ENCODE measurements around the gene CD177. TPM values are rescaled to one million over a fixed set of nuclear protein-coding genes. Genes with fewer than 3 reads are reported as not detected.
"Not testable (repeated sequence)": the region's sequence is repeated elsewhere in the genome, so short reads cannot be mapped to it uniquely, and the experiment has no call there.

The CD177 gene
- total and polyA plus RNA-seq, 9 of the 15 experiments (the other 6 are each of a cell fraction or from before 2014, with no cell fraction given): not detected

DNA sequence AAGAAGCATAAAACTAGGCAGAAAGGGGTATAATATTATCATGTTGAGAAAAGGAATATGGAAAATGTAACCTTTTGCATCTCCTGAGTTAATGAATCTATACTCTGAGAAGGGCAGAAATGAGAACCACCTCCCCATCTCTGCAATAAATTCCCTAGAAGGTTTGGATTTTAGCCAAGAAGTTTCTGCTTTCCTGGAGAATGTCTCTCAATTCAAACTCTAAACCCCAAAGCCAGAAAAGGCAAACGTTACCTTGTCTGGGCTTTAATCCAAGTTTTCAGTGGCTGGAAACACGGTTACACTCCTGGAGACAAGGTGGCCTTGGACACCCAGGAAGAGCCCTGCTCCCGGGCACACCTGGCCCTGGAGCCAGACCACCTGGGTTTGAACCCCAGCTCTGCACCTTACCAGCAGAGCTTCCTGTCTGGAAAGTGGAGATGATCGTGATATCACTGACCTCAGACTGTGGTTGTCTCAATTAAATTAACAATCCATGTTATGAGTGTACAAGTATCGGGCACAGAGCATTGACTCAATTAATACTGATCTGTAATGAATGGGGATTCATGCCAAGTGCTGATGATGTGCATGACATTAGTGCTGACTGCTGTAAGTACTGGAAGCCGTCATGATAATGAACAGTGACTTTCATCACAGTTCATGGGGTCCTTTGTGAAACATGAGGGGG lies 14.1 kb upstream of the CD177 start:
- FAIRE-seq; intact Hi-C loops (cut with micrococcal nuclease); H3K36me3 ChIP-seq (ENCODE audit: control insufficient read depth, insufficient read depth, low read length); H3K4me1 ChIP-seq (replicated peaks in 1 of 2; ENCODE audit: control insufficient read depth in 2 of 2, insufficient read depth in 2 of 2, low read length in 2 of 2); CTCF ChIA-PET (ENCODE audit: low intra/inter-chr PET ratio); H3K27ac ChIP-seq (ENCODE audit: extremely low read depth, low read depth, low read length); H3K9me3 ChIP-seq (replicated peaks; ENCODE audit: control insufficient read depth, insufficient read depth, low read depth, low read length); in situ Hi-C loops (cut with MboI); POLR2A ChIA-PET; H3K4me3 ChIP-seq; H3K4me2 ChIP-seq (ENCODE audit: insufficient read depth, low read length); BruUV-seq (replicated peaks); H3K27me3 ChIP-seq (ENCODE audit: control insufficient read depth in 2 of 2, insufficient read depth in 2 of 2, low read length in 2 of 2); H3K9me1 ChIP-seq (ENCODE audit: control insufficient read depth, insufficient read depth, low read length); H2AFZ ChIP-seq (ENCODE audit: low read depth, low read length); DNase-seq (ENCODE audit: extremely low read depth in 1 of 4, low spot score in 3 of 4); H3K79me2 ChIP-seq (ENCODE audit: control insufficient read depth, insufficient read depth, low read length); ATAC-seq; H4K20me1 ChIP-seq (replicated peaks; ENCODE audit: control insufficient read depth, insufficient read depth, low read length); H3K9ac ChIP-seq (ENCODE audit: insufficient read depth in 1 of 2, low read depth in 2 of 2, low read length in 2 of 2): not testable (repeated sequence)
- 0% methylated on average over 5 of the region's 6 CpGs for WGBS (ENCODE audit: insufficient coverage, low coverage, missing lambda C conversion rate)

DNA sequence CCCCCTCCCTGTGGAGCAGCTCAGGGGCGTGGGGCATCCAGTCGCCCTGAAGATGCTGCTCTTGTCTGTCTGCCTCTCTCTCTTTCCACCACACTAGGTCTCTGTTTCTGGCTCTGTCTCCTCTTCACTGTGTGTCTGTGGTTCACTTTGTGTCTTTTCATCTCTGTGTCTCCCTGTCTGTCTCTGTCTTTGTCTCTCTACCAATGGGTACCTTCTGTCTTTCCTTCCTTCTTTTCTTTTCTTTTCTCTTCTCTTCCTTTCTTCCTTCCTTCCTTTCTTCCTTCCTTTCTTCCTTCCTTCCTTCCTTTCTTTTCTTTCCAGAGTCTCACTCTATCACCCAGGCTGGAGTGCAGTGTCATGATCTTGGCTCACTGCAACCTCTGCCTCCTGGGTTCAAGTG lies 13.4 kb upstream of the CD177 start:
- BruUV-seq (replicated peaks); intact Hi-C loops (cut with micrococcal nuclease): not testable (repeated sequence)

DNA sequence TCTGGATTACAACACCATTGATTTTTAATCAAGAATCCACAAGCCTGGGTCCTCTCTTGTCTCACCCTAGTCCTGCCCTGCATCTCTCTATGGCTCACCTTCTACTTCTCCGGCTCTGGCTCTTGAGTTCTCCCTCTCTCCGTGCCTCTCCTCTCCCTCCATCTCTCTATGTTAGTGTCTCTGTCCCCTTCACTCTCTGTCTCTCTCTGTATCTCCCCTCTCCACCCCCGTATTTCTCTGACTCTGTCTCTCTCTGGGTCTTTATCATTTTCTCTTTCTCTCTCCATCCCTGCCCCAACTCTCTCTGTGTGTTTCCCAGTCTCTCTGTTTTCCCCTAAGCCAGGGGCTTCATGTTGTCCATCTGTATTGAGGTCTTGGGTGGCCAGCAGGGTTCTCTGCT lies 12.4 kb upstream of the CD177 start:
- H3K79me2 ChIP-seq (ENCODE audit: control insufficient read depth, insufficient read depth, low read length); H3K36me3 ChIP-seq (ENCODE audit: control insufficient read depth, insufficient read depth, low read length); POLR2A ChIA-PET; H3K27me3 ChIP-seq (ENCODE audit: control insufficient read depth in 2 of 2, insufficient read depth in 2 of 2, low read length in 2 of 2); H3K4me2 ChIP-seq (ENCODE audit: insufficient read depth, low read length); CTCF ChIA-PET (ENCODE audit: low intra/inter-chr PET ratio); in situ Hi-C loops (cut with MboI); H3K4me3 ChIP-seq; H3K9ac ChIP-seq (ENCODE audit: insufficient read depth in 1 of 2, low read depth in 2 of 2, low read length in 2 of 2); H2AFZ ChIP-seq (ENCODE audit: low read depth, low read length); DNase-seq (ENCODE audit: extremely low read depth in 1 of 4, low spot score in 3 of 4); H3K27ac ChIP-seq (ENCODE audit: extremely low read depth, low read depth, low read length); H3K9me3 ChIP-seq (replicated peaks; ENCODE audit: control insufficient read depth, insufficient read depth, low read depth, low read length); ATAC-seq; H3K9me1 ChIP-seq (ENCODE audit: control insufficient read depth, insufficient read depth, low read length); H3K4me1 ChIP-seq (replicated peaks in 1 of 2; ENCODE audit: control insufficient read depth in 2 of 2, insufficient read depth in 2 of 2, low read length in 2 of 2); intact Hi-C loops (cut with micrococcal nuclease); H4K20me1 ChIP-seq (replicated peaks; ENCODE audit: control insufficient read depth, insufficient read depth, low read length); BruUV-seq (replicated peaks); FAIRE-seq: not testable (repeated sequence)
- 0% methylated on average over 2 of the region's 3 CpGs for WGBS (ENCODE audit: insufficient coverage, low coverage, missing lambda C conversion rate)

More for the DNA sequence above, 13.4 kb upstream of the CD177 start:
- H3K27ac ChIP-seq (ENCODE audit: extremely low read depth, low read depth, low read length); H3K4me2 ChIP-seq (ENCODE audit: insufficient read depth, low read length); H3K9ac ChIP-seq (ENCODE audit: insufficient read depth in 1 of 2, low read depth in 2 of 2, low read length in 2 of 2); H3K9me1 ChIP-seq (ENCODE audit: control insufficient read depth, insufficient read depth, low read length); CTCF ChIA-PET (ENCODE audit: low intra/inter-chr PET ratio); ATAC-seq; H3K79me2 ChIP-seq (ENCODE audit: control insufficient read depth, insufficient read depth, low read length); DNase-seq (ENCODE audit: extremely low read depth in 1 of 4, low spot score in 3 of 4); H3K4me1 ChIP-seq (replicated peaks in 1 of 2; ENCODE audit: control insufficient read depth in 2 of 2, insufficient read depth in 2 of 2, low read length in 2 of 2); H3K9me3 ChIP-seq (replicated peaks; ENCODE audit: control insufficient read depth, insufficient read depth, low read depth, low read length); H3K4me3 ChIP-seq; in situ Hi-C loops (cut with MboI); H2AFZ ChIP-seq (ENCODE audit: low read depth, low read length); H3K36me3 ChIP-seq (ENCODE audit: control insufficient read depth, insufficient read depth, low read length); POLR2A ChIA-PET; H3K27me3 ChIP-seq (ENCODE audit: control insufficient read depth in 2 of 2, insufficient read depth in 2 of 2, low read length in 2 of 2); FAIRE-seq; H4K20me1 ChIP-seq (replicated peaks; ENCODE audit: control insufficient read depth, insufficient read depth, low read length): not testable (repeated sequence)
- 0% methylated on average over 2 of the region's 2 CpGs for WGBS (ENCODE audit: insufficient coverage, low coverage, missing lambda C conversion rate)

DNA sequence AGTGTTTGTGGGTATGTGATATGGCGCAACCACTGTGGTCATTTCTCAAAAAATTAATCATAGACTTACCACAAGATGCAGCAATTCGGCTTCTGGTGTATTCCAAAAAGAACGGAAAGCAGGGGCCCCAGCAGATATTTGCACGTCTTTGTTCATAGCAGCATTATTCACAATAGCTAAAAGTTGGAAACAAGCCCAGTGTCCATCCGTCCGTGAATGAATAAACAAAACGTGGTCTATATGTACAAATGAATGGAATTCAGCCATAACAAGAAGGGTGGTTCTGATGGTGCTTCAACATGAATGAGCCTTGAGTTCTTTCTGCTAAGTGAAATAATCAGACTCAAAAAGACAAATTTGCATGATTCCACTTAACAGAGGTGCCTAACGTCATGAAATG lies 11.4 kb upstream of the CD177 start:
- H3K4me3 ChIP-seq; FAIRE-seq; H3K36me3 ChIP-seq (ENCODE audit: control insufficient read depth, insufficient read depth, low read length); in situ Hi-C loops (cut with MboI); H3K9me3 ChIP-seq (replicated peaks; ENCODE audit: control insufficient read depth, insufficient read depth, low read depth, low read length); H3K4me1 ChIP-seq (replicated peaks in 1 of 2; ENCODE audit: control insufficient read depth in 2 of 2, insufficient read depth in 2 of 2, low read length in 2 of 2); H3K9ac ChIP-seq (ENCODE audit: insufficient read depth in 1 of 2, low read depth in 2 of 2, low read length in 2 of 2); H3K27me3 ChIP-seq (ENCODE audit: control insufficient read depth in 2 of 2, insufficient read depth in 2 of 2, low read length in 2 of 2); DNase-seq (ENCODE audit: extremely low read depth in 1 of 4, low spot score in 3 of 4); ATAC-seq; H3K4me2 ChIP-seq (ENCODE audit: insufficient read depth, low read length); H4K20me1 ChIP-seq (replicated peaks; ENCODE audit: control insufficient read depth, insufficient read depth, low read length); BruUV-seq (replicated peaks); POLR2A ChIA-PET; intact Hi-C loops (cut with micrococcal nuclease); CTCF ChIA-PET (ENCODE audit: low intra/inter-chr PET ratio); H2AFZ ChIP-seq (ENCODE audit: low read depth, low read length); H3K27ac ChIP-seq (ENCODE audit: extremely low read depth, low read depth, low read length); H3K79me2 ChIP-seq (ENCODE audit: control insufficient read depth, insufficient read depth, low read length); H3K9me1 ChIP-seq (ENCODE audit: control insufficient read depth, insufficient read depth, low read length): not testable (repeated sequence)
- 3% methylated on average over 7 of the region's 8 CpGs for WGBS (ENCODE audit: insufficient coverage, low coverage, missing lambda C conversion rate)
